Midbrain (tissue), 1 donor: Measurements from ENCODE around the gene MTRF1.
"Not testable (repeated sequence)": the region's sequence is repeated elsewhere in the genome, so short reads cannot be mapped to it uniquely, and the experiment has no call there.

Experiments
- DNase-seq: peaks from one replicate; lab custom pipeline; 2025; lab: John Stamatoyannopoulos, UW

Gene MTRF1

GRCh38 chr13:41222259-41222852 is 41.0 kb downstream of the MTRF1 start:
- peak; percentile 44 for DNase-seq

GRCh38 chr13:41220401-41220800 is 43.0 kb downstream of the MTRF1 start:
- DNase-seq: no peak

- DNase-seq: no peak
Observed at GRCh38 chr13:41216160-41216559, 47.2 kb downstream of the MTRF1 start.

DNA sequence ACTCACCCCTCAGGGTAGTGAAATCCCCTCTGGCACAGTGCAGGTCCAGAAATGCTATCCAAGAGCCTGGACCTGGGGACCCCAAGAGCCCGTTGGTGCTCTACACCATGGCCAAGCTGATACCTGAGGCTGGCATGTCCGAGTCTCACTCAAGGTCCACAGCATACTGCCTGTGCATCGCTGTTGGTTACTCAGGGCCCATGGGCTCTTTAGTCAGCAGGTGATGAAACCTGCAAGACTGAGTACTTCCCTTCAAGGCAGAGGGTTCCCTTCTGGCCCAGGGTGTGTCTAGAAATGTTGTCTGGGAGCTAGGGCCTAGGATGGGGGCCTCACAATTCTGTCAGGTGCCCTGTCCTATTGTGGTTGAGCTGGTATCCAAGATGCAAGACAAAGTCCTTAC is 49.5 kb downstream of the MTRF1 start:
- no peak for DNase-seq

- DNase-seq: no peak
Observed at GRCh38 chr13:41213316-41213715, 50.1 kb downstream of the MTRF1 start.

DNA sequence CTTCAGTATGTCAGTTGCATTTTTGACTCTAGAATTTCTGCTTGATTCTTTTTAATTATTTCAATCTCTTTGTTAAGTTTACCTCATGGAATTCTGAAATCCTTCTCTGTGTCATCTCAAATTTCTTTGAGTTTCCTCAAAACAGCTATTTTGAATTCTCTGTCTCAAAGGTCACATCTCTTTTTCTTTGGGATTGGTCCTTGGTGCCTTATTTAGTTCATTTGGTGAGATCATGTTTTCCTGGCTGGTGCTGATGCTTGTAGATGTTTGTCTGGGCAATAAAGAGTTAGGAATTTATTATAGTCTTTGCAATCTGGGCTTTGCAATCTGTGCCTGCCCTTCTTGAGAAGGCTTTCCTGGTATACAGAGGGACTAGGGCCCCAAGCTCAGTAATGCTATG is 50.5 kb downstream of the MTRF1 start:
- no peak for DNase-seq

GRCh38 chr13:41211062-41211461 is 52.3 kb downstream of the MTRF1 start:
- DNase-seq: no peak

- DNase-seq: no peak
Observed at GRCh38 chr13:41206467-41206866, 56.9 kb downstream of the MTRF1 start.

DNA sequence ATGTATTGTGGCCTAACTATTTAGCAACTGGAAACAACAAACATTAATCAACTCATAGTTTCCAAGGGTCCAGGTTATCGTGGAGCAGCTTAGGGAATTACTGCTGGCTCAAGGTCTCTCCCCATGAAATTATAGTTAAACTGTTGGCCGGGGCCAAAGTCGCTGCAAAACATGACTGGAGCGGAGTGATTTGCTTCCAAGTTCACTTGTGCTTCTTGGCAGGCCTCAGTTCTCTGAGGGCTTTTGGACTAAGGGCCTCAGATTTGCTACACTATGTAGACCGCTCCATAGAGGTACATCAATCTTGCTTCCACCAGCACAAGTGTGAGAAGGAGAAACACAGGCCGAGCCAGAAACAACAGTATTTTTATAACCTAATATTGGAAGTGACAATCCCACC is 59.6 kb downstream of the MTRF1 start:
- no peak for DNase-seq

DNA sequence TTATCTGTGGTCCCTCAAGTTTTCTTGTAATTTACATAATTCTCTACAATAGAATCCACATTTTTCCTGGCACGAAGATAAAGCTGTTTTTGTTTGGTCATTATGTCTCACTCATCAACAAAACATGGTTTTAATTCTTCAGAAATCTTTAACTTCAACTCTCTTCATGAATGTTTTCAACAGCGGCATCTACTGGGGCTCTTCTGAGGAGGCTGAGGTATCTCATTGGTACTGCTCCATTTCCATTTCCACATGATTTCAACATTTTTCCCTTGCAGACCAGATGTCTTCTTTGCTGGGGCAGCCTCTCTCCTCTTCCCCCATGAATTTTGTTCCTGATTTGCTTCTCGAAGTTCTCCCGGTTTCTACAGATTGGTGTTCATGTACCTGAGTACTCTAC is 63.2 kb downstream of the MTRF1 start:
- DNase-seq: no peak

GRCh38 chr13:41199526-41199925 is 63.9 kb downstream of the MTRF1 start:
- DNase-seq: no peak

DNA sequence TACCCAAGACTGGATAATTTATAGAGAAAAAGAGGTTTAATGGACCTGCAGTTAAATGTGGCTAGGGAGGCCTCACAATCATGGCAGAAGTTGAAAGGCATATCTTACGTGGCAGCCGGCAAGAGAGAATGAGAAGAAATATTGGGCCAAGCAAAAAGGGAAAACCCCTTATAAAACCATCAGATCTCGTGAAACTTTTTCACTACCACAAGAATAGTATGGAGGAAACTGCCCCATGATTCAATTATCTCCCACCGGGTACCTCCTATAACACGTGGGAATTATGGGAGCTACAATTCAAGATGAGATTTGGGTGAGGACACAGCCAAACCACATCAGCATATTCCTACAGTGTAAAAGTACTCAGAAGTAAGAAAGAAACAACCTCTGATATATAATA is 64.3 kb downstream of the MTRF1 start:
- DNase-seq: no peak

- no peak for DNase-seq
Observed at GRCh38 chr13:41196620-41197019, 66.8 kb downstream of the MTRF1 start.

- no peak for DNase-seq
Observed at GRCh38 chr13:41196011-41196410, 67.4 kb downstream of the MTRF1 start.

DNA sequence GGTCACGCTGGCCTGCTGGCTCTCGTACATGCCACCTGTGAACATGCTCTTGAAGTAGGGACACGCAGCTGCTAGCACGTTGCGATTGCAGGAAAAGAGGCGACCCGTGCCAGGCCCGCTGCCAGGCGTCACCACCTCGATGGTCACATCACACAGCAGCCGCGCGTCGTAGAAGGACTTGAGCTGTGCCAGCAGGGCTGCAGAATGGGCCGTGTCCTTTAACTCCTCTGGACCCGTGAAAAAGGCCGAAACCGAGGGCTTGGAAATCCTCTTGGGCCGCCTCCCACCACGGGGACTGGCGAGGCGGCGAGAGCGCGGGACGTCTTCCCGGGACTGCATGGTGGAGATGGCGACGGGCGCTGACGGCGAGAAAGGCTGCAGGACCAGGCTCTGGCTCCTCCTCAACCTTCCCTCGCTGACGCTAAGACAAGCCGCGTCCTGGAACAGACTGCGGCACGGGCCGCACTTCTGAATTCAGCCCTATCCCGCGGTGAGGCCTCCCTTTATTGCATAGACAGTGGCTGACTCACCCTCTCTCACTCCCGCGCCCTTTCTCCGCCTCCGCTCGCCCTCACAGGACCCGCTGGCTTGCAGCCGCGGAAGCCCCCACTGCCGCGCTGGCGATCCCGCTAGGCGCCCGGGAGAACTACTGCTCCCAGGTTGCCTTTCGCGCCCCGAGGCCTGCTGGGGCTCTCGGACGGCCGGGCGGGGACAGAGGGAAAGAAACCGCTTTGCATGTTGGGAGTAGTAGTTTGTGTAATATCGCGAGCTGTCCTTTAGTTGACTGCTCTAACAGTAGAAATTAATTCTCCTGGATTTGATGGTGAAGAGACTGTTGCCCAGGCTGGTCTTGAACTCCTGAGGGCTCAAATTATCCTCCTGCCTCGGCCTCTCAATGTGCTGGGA is 69.2 kb downstream of the MTRF1 start, which contains the start of gene KBTBD7:
Gene KBTBD7, minus strand, starts transcription at position 651 of the 906 bp plus-strand sequence. Its CDS starts 312 bp downstream, at position 339.
- peak; percentile 94 for DNase-seq

- no peak for DNase-seq
Observed at GRCh38 chr13:41193469-41193868, 69.9 kb downstream of the MTRF1 start.

DNA sequence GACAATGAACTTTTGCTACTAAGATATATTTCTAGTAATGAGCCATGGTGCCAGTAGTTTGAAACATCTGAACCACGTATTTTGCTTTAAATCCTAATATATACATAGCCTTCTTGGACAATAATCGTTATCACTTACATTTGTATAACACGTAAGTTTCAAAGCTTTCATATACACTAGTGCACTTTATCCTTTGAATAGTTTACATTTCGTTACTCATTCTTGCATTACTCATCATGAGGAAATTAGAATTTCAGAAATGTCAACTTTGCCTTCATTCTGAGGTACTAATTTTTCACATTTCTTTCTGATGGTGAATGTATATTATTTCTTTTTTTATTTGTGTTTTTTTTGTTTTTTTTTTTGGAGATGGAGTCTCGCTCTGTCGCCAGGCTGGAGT is 74.8 kb downstream of the MTRF1 start:
- DNase-seq: no peak

- DNase-seq: no peak
Observed at GRCh38 chr13:41186481-41186880, 76.9 kb downstream of the MTRF1 start.

- no peak for DNase-seq
Observed at GRCh38 chr13:41182231-41182630, 81.1 kb downstream of the MTRF1 start.

DNA sequence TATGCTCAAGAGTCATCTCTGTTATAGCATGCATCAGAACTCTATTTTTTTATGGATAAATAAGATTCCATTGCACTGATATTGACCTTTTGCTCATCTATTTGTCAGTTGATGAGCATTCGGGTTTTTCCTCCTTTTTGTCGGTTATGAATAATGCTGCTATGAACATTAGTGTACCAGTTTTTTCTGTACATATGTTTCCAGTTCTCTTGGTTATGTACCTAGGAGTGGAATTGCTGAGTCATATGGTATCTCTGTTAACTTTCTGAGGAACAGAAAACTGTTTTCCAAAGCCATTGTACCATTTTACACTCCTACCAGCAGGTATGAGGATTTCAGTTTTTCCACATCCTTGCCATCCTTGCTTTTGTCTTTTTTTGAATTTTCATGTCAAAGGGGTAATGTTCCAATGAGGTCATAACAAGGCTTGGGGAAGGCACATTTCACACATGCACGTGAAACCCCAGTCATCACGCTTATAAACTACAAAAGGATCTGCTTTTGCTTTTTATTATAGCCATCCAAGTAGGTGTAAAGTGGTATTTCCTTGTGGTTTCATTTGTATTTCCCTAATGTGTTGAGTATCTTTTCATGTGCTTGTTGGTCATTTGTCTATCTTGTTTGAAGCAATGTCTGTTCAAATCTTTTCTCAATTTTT is 83.7 kb downstream of the MTRF1 start:
- no peak for DNase-seq

- no peak for DNase-seq
Observed at GRCh38 chr13:41178040-41178439, 85.3 kb downstream of the MTRF1 start.

DNA sequence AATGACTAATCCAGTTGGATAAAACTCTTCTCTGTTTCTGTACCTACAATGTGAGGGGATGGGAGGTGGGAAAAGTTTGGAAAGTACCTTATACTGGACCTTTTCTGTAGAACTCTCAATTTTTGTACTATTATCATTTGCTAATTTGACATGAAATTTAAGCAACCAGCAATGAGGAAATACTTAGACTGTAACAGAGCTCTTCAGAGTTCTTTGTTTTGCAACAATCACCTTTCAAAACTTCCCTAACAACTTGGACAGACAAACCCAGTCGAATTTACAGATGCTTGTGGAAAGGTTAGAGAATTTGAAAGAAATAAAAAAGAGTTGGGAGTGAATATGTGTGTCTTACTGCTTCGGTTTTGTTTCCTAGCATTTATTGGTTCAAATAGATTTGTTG is 85.8 kb downstream of the MTRF1 start:
- DNase-seq: no peak

DNA sequence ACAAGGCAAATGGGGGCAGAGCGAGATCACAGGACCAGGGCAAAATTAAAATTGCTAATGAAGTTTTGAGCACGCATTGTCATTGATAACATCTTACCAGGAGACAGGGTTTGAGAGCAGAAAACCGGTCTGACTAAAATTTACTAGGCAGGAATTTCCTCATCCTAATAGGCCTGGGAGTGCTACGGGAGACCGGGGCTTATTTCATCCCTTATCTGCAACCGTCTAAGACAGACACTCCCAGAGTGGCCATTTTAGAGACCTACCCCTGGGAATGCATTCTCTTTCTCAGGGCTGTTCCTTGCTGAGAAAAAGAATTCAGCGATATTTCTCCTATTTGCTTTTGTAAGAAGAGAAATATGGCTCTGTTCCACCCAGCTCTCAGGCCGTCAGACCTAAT is 87.8 kb downstream of the MTRF1 start:
- DNase-seq: not testable (repeated sequence)
